Measurements from ENCODE around the gene POMT1.

Gene POMT1

GRCh38 chr9:131480258-131480657 lies 22.5 kb upstream of the POMT1 start:
- TF ChIP-seq, protein P1, sequence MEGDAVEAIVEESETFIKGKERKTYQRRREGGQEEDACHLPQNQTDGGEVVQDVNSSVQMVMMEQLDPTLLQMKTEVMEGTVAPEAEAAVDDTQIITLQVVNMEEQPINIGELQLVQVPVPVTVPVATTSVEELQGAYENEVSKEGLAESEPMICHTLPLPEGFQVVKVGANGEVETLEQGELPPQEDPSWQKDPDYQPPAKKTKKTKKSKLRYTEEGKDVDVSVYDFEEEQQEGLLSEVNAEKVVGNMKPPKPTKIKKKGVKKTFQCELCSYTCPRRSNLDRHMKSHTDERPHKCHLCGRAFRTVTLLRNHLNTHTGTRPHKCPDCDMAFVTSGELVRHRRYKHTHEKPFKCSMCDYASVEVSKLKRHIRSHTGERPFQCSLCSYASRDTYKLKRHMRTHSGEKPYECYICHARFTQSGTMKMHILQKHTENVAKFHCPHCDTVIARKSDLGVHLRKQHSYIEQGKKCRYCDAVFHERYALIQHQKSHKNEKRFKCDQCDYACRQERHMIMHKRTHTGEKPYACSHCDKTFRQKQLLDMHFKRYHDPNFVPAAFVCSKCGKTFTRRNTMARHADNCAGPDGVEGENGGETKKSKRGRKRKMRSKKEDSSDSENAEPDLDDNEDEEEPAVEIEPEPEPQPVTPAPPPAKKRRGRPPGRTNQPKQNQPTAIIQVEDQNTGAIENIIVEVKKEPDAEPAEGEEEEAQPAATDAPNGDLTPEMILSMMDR (conservative IDR thresholded peaks at IDR 0.05; ENCODE audit: low read depth): no peak
- CTCF ChIA-PET: interaction anchor here (0.6 to 1.5 kb wide), 3 partner anchors 10 to 281 kb away, joined by 4 to 13 read pairs (median 4); no protein-coding TSS in a partner anchor
- peak; percentile 65 for DNase-seq (ENCODE audit: low spot score)
- no peak overlapping the region for H3K27ac ChIP-seq
- POLR2A ChIA-PET (ENCODE audit: low non-redundant PET): no interaction called here

DNA sequence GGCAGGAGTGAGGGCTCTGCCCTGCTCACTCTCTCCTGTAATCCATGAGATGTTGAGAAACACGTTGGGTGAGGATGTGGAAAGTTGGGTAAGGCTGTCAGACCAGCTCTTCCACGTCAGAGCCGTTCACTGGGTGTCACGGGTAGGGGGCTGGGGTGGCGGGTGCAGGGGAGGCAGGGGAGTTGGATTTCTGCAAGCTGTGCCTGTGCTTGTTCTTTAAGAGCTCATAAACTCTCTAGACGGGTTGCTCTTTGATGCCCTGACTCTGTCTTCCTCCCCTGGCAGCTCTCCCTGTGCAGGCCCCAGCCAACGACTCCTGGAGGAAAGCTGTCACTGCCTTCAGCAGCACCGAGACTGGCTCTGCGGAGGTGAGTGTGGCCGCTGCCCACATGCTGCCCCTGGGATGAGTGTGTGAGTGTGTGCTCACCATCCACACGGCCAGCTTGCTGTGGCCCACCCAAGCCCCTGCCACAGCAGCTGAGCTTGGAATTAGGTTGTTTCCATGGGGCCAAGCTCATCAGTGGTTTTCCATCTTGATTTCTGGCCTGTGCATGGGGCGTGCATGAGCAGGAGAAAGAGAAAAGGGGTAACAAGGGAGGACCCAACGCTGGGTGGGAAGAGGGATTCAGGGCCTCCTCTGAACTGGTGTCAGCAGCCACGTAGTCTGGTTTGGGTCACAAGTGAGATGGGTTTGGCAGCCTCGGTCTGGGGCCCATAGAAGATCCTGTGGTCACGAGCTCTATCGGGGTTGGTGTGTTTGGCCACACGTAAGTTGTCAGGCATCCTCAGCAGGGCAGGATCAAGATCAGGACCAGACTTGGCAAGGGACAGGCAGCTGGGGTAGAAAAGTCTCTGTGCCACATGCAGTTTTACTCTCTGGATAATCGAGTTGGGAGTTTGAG lies 21.0 kb upstream of the POMT1 start:
- ChIA-PET POLR2A (ENCODE audit: low non-redundant PET) (interaction anchor here (0.6 kb wide), 2 partner anchors 55 to 75 kb away, joined by 4 to 5 read pairs; no protein-coding TSS in a partner anchor), CTCF (interaction anchor here (1.0 to 1.4 kb wide), 2 partner anchors 12 to 132 kb away, joined by 3 to 4 read pairs; no protein-coding TSS in a partner anchor)
- TF ChIP-seq, protein P1 (conservative IDR thresholded peaks at IDR 0.05; ENCODE audit: low read depth): no peak
- H3K27ac ChIP-seq: peak overlapping the region; percentile 9; the same call in 1 of the 2 replicates
- DNase-seq (ENCODE audit: low spot score): no peak

GRCh38 chr9:131482343-131483006 lies 20.2 kb upstream of the POMT1 start:
- POLR2A ChIA-PET (ENCODE audit: low non-redundant PET): no interaction called here
- CTCF ChIA-PET: no interaction called here

GRCh38 chr9:131483319-131484050 lies 19.2 kb upstream of the POMT1 start:
- no peak for DNase-seq (ENCODE audit: low spot score)
- TF ChIP-seq, protein P1 (conservative IDR thresholded peaks at IDR 0.05; ENCODE audit: low read depth): no peak
- POLR2A ChIA-PET (ENCODE audit: low non-redundant PET): interaction anchor here (0.6 kb wide), 1 partner anchor 15 kb away, joined by 3 read pairs; no protein-coding TSS in a partner anchor
- CTCF ChIA-PET: interaction anchor here (0.6 kb wide), 2 partner anchors 303 to 826 kb away, joined by 3 to 4 read pairs; no protein-coding TSS in a partner anchor
- H3K27ac ChIP-seq: peak overlapping the region; percentile 7; the same call in 1 of the 2 replicates

More at GRCh38 chr9:131482343-131483006, 20.2 kb upstream of the POMT1 start:
- peak overlapping the region; percentile 9; the same call in 1 of the 2 replicates for H3K27ac ChIP-seq
- TF ChIP-seq, protein P1 (conservative IDR thresholded peaks at IDR 0.05; ENCODE audit: low read depth): no peak
- DNase-seq (ENCODE audit: low spot score): no peak

GRCh38 chr9:131484051-131484445 lies 18.7 kb upstream of the POMT1 start:
- POLR2A ChIA-PET (ENCODE audit: low non-redundant PET): no interaction called here
- no peak for DNase-seq (ENCODE audit: low spot score)
- CTCF ChIA-PET: interaction anchor here (0.6 kb wide), 2 partner anchors 437 to 825 kb away, joined by 4 read pairs; no protein-coding TSS in a partner anchor
- TF ChIP-seq, protein P1 (conservative IDR thresholded peaks at IDR 0.05; ENCODE audit: low read depth): no peak
- H3K27ac ChIP-seq: peak overlapping the region; percentile 7; the same call in 1 of the 2 replicates
